ENCODE measurements around the gene CTLA4. TPM values are rescaled to one million over a fixed set of nuclear protein-coding genes. Genes with fewer than 3 reads are reported as not detected.
A peak's percentile ranks its signal among the peaks of the same experiment; 100 is the strongest.

The CTLA4 gene
- total RNA-seq = not detected

- H3K27me3 ChIP-seq = no peaks in the 10 kb centered on the region
- H3K4me1 ChIP-seq = no peaks in the 10 kb centered on the region
- no peak for DNase-seq
- no peaks in the 10 kb centered on the region for H3K9me3 ChIP-seq
- TF ChIP-seq CTCF (IDR thresholded peaks at IDR 0.05 in 4 of 5, conservative IDR thresholded peaks at IDR 0.05 in 1 of 5) (no peak), POLR2A (IDR thresholded peaks at IDR 0.05) (no peak)
- no peak for ATAC-seq
- H3K27ac ChIP-seq = no peak within 1 kb of the TSS
- intact Hi-C loops (cut with DNase I; ENCODE audit: low total_unique reads) = no loop called here
- in situ Hi-C loops (cut with MboI; ENCODE audit: low sequenced_read_pairs in 4 of 4) = no loop called here
- no peaks in the 10 kb centered on the region for H3K36me3 ChIP-seq
- no peak within 1 kb of the TSS for H3K4me3 ChIP-seq
Measured at GRCh38 chr2:203867561-203868200, at the start of gene CTLA4. CTLA4 (plus strand) TSS chr2:203867771; CDS start chr2:203867943, 172 bp downstream.

- no peaks in the 10 kb centered on the region for H3K27me3 ChIP-seq
- no peaks in the 10 kb centered on the region for H3K36me3 ChIP-seq
- no peak for ATAC-seq
- TF ChIP-seq CTCF (IDR thresholded peaks at IDR 0.05 in 4 of 5, conservative IDR thresholded peaks at IDR 0.05 in 1 of 5) = no peak
- TF ChIP-seq POLR2A (IDR thresholded peaks at IDR 0.05) = no peak
- no peak for DNase-seq
- in situ Hi-C loops (cut with MboI; ENCODE audit: low sequenced_read_pairs in 4 of 4) (loop anchor here in 3 of 4 donors (10.0 to 25.0 kb wide), 5 partner anchors 164 to 581 kb away; partner anchors contain the start of gene CYP20A1 (in 2 of the 3)), intact Hi-C loops (cut with DNase I; ENCODE audit: low total_unique reads) (loop anchor here (5.0 kb wide), 2 partner anchors 76 to 581 kb away; partner anchors contain the start of gene CYP20A1)
- H3K4me1 ChIP-seq = peaks cover 9 to 35% of the 10 kb centered on the region in 2 donors
- no peaks in the 10 kb centered on the region for H3K9me3 ChIP-seq
- no peak overlapping the region for H3K4me3 ChIP-seq
- H3K27ac ChIP-seq = no peak overlapping the region
Measured at GRCh38 chr2:203818656-203819055, 48.9 kb upstream of the CTLA4 start.

GRCh38 chr2:203819434-203820133 is 48.0 kb upstream of the CTLA4 start:
- TF ChIP-seq CTCF (IDR thresholded peaks at IDR 0.05 in 4 of 5, conservative IDR thresholded peaks at IDR 0.05 in 1 of 5) (no peak), POLR2A (IDR thresholded peaks at IDR 0.05) (no peak)
- Histone ChIP-seq H3K27ac (peak overlapping the region in 2 of 4 donors; percentile 36 to 38), H3K4me3 (no peak overlapping the region), H3K27me3 (no peaks in the 10 kb centered on the region), H3K4me1 (peaks cover 9 to 35% of the 10 kb centered on the region in 2 donors), H3K36me3 (no peaks in the 10 kb centered on the region), H3K9me3 (no peaks in the 10 kb centered on the region)
- peak; percentile 48 to 69 for ATAC-seq
- in situ Hi-C loops (cut with MboI; ENCODE audit: low sequenced_read_pairs in 4 of 4) = loop anchor here in 3 of 4 donors (10.0 to 25.0 kb wide), 5 partner anchors 165 to 582 kb away; partner anchors contain the start of gene CYP20A1 (in 2 of the 3)
- intact Hi-C loops (cut with DNase I; ENCODE audit: low total_unique reads) = loop anchor here (5.0 kb wide), 2 partner anchors 77 to 582 kb away; partner anchors contain the start of gene CYP20A1
- peak; percentile 29 to 63 for DNase-seq

- no peak for ATAC-seq
- Histone ChIP-seq H3K4me3 (no peak overlapping the region), H3K36me3 (no peaks in the 10 kb centered on the region), H3K9me3 (no peaks in the 10 kb centered on the region), H3K4me1 (peaks cover 9 to 24% of the 10 kb centered on the region in 2 donors), H3K27me3 (no peaks in the 10 kb centered on the region), H3K27ac (no peak overlapping the region)
- intact Hi-C loops (cut with DNase I; ENCODE audit: low total_unique reads) (no loop called here), in situ Hi-C loops (cut with MboI; ENCODE audit: low sequenced_read_pairs in 4 of 4) (loop anchor here in 2 of 4 donors (25.0 kb wide), 2 partner anchors 334 to 584 kb away; partner anchors contain the start of gene CYP20A1 (in 2 of the 2))
- no peak for DNase-seq
- TF ChIP-seq CTCF (IDR thresholded peaks at IDR 0.05 in 4 of 5, conservative IDR thresholded peaks at IDR 0.05 in 1 of 5) = no peak
- TF ChIP-seq POLR2A (IDR thresholded peaks at IDR 0.05) = no peak
Measured at GRCh38 chr2:203820969-203821368, 46.6 kb upstream of the CTLA4 start.

Data from gastrocnemius medialis (tissue), 4 donors.